OCI-LY1 (cell line): ENCODE data around the gene ADCY7.

Experiments used
- H2AFZ ChIP-seq: fragments of 200-600 bp; sonication (generic), shearing (Covaris generic); 2 replicates; pipeline ENCODE4 v1.6.0; 2014; ENCODE audit warnings: antibody characterized with exemption, mild to moderate bottlenecking, low read length
- H3F3A ChIP-seq: fragments of 200-600 bp; sonication (generic), shearing (Covaris generic); 2 replicates; pipeline ENCODE4 v1.6.0; 2014; ENCODE audit warnings: mild to moderate bottlenecking, antibody characterized with exemption, low read length, moderate library complexity; ENCODE audit not compliant: insufficient read depth
- H3K27ac ChIP-seq: fragments of 200-600 bp; sonication (generic); 2 replicates; pipeline ENCODE4 v1.5.1; 2014; ENCODE audit warnings: low read length, mixed run types, mild to moderate bottlenecking, low read depth; ENCODE audit not compliant: poor library complexity, severe bottlenecking
- H3K27me3 ChIP-seq: fragments of 200-600 bp; sonication (generic); 2 replicates; pipeline ENCODE4 v1.6.0; 2014; ENCODE audit warnings: antibody characterized with exemption, mild to moderate bottlenecking, low read length, moderate library complexity; ENCODE audit not compliant: insufficient read depth
- H3K36me3 ChIP-seq: fragments of 200-600 bp; sonication (generic); 2 replicates; pipeline ENCODE4 v1.6.1; 2014; ENCODE audit warnings: mild to moderate bottlenecking, antibody characterized with exemption, low read length, moderate library complexity, mixed read lengths; ENCODE audit not compliant: insufficient read depth
- H3K4me1 ChIP-seq: fragments of 200-600 bp; sonication (generic); 2 replicates; pipeline ENCODE4 v1.5.1; 2014; ENCODE audit warnings: mild to moderate bottlenecking, low read length, moderate library complexity; ENCODE audit not compliant: insufficient read depth, severe bottlenecking
- H3K4me2 ChIP-seq: fragments of 200-600 bp; sonication (generic), shearing (Covaris generic); 2 replicates; pipeline ENCODE4 v1.6.1; 2014; ENCODE audit warnings: low read length
- H3K4me3 ChIP-seq: fragments of 200-600 bp; sonication (generic); 2 replicates; pipeline ENCODE4 v1.5.1; 2014; ENCODE audit warnings: low read length, low read depth, mild to moderate bottlenecking, mixed read lengths; ENCODE audit not compliant: poor library complexity, severe bottlenecking
- H3K79me2 ChIP-seq: fragments of 200-600 bp; shearing (Covaris generic); 2 replicates; pipeline ENCODE4 v1.6.1; 2016; ENCODE audit warnings: mixed run types, low read length, mixed read lengths; ENCODE audit not compliant: insufficient read depth
- H3K9ac ChIP-seq: fragments of 200-600 bp; sonication (generic), shearing (Covaris generic); 2 replicates; pipeline ENCODE4 v1.6.1; 2014; ENCODE audit warnings: mild to moderate bottlenecking, low read length, mixed read lengths
- H3K9me2 ChIP-seq: fragments of 200-600 bp; sonication (generic), shearing (Covaris generic); 2 replicates; pipeline ENCODE4 v1.6.1; 2014; ENCODE audit warnings: low read depth, mild to moderate bottlenecking, low read length, mixed read lengths
- H3K9me3 ChIP-seq: fragments of 200-600 bp; shearing (Covaris generic); 2 replicates; pipeline ENCODE4 v1.6.1; 2014; ENCODE audit warnings: low read length, mixed read lengths
- H4K20me1 ChIP-seq: fragments of 200-600 bp; sonication (generic), shearing (Covaris generic); 2 replicates; pipeline ENCODE4 v1.6.0; 2016; ENCODE audit warnings: mild to moderate bottlenecking, low read length; ENCODE audit not compliant: insufficient read depth
- EZH2 ChIP-seq: fragments of 200-600 bp; sonication (generic), shearing (Covaris generic); IDR thresholded peaks from 2 replicates; pipeline ENCODE4 v1.8.0; 2017; ENCODE audit warnings: borderline replicate concordance, mixed run types, mild to moderate bottlenecking, antibody characterized with exemption, low read length, moderate library complexity, mixed read lengths
- TF ChIP-seq, protein P1 (sequence below): fragments of 200-600 bp; sonication (generic), shearing (Covaris generic); IDR thresholded peaks from 2 replicates; pipeline ENCODE4 v1.5.1; 2017; ENCODE audit warnings: mild to moderate bottlenecking, antibody characterized with exemption, low read length, moderate library complexity, mixed read lengths

Gene ADCY7

DNA sequence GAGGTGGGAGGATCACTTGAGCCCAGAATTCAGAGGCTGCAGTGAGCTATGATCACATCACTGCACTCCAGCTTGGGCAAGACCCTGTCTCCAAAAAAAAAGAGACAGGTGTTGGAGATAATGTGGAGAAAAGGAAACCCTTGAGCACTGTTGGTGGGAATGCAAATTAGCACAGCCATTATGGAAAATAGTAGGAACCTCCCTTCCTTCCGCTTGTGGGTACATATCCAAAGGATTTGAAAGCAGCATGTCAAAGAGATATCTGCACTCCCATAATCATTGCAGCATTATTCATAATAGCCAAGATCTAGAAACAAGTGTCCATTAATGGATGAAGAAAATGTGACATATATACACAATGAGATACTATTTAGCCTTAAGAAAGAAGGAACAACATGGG, 9.7 kb upstream of the ADCY7 start:
- Histone ChIP-seq H3K36me3 (no peaks in the 10 kb centered on the region; the same call in 1 of the 2 replicates), H3K27ac (no peak overlapping the region), H4K20me1 (no peaks in the 10 kb centered on the region), H3F3A (no peaks in the 10 kb centered on the region), H3K9me2 (no peaks in the 10 kb centered on the region), H3K4me2 (no peak overlapping the region), H3K9ac (no peak overlapping the region), H2AFZ (no peak overlapping the region), H3K27me3 (peaks cover 20% of the 10 kb centered on the region), H3K79me2 (no peaks in the 10 kb centered on the region), H3K4me3 (no peak overlapping the region), H3K4me1 (no peaks in the 10 kb centered on the region), H3K9me3 (no peaks in the 10 kb centered on the region)
- no peak for TF ChIP-seq EZH2
- TF ChIP-seq, protein P1, sequence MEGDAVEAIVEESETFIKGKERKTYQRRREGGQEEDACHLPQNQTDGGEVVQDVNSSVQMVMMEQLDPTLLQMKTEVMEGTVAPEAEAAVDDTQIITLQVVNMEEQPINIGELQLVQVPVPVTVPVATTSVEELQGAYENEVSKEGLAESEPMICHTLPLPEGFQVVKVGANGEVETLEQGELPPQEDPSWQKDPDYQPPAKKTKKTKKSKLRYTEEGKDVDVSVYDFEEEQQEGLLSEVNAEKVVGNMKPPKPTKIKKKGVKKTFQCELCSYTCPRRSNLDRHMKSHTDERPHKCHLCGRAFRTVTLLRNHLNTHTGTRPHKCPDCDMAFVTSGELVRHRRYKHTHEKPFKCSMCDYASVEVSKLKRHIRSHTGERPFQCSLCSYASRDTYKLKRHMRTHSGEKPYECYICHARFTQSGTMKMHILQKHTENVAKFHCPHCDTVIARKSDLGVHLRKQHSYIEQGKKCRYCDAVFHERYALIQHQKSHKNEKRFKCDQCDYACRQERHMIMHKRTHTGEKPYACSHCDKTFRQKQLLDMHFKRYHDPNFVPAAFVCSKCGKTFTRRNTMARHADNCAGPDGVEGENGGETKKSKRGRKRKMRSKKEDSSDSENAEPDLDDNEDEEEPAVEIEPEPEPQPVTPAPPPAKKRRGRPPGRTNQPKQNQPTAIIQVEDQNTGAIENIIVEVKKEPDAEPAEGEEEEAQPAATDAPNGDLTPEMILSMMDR = no peak

DNA sequence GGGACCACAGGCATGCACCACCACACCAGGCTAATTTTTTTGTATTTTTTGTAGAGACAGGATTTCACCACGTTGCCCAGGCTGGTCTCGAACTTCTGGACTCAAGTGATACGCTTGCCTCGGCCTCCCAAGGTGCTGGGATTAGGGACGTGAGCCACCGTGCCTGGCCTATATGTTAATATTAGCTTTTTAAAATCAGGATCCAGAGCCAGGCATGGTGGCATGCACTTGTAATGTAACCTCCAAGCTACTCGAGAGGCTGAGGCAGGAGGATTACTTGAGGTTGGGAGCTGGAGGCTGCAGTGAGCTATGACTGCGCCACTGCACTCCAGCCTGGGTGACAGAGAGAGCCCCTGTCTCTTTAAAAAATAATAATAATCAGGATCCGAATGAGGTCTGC, 8.5 kb upstream of the ADCY7 start:
- no peaks in the 10 kb centered on the region; the same call in 1 of the 2 replicates for H3K36me3 ChIP-seq
- peaks cover 22% of the 10 kb centered on the region for H3K27me3 ChIP-seq
- H4K20me1 ChIP-seq = no peaks in the 10 kb centered on the region
- TF ChIP-seq EZH2 = no peak
- TF ChIP-seq, protein P1 = no peak
- H3K79me2 ChIP-seq = no peaks in the 10 kb centered on the region
- no peak overlapping the region for H3K4me2 ChIP-seq
- no peak overlapping the region for H3K4me3 ChIP-seq
- H2AFZ ChIP-seq = no peak overlapping the region
- no peak overlapping the region for H3K9ac ChIP-seq
- H3K9me3 ChIP-seq = no peaks in the 10 kb centered on the region
- H3K27ac ChIP-seq = no peak overlapping the region
- H3F3A ChIP-seq = no peaks in the 10 kb centered on the region
- no peaks in the 10 kb centered on the region for H3K9me2 ChIP-seq
- H3K4me1 ChIP-seq = no peaks in the 10 kb centered on the region

DNA sequence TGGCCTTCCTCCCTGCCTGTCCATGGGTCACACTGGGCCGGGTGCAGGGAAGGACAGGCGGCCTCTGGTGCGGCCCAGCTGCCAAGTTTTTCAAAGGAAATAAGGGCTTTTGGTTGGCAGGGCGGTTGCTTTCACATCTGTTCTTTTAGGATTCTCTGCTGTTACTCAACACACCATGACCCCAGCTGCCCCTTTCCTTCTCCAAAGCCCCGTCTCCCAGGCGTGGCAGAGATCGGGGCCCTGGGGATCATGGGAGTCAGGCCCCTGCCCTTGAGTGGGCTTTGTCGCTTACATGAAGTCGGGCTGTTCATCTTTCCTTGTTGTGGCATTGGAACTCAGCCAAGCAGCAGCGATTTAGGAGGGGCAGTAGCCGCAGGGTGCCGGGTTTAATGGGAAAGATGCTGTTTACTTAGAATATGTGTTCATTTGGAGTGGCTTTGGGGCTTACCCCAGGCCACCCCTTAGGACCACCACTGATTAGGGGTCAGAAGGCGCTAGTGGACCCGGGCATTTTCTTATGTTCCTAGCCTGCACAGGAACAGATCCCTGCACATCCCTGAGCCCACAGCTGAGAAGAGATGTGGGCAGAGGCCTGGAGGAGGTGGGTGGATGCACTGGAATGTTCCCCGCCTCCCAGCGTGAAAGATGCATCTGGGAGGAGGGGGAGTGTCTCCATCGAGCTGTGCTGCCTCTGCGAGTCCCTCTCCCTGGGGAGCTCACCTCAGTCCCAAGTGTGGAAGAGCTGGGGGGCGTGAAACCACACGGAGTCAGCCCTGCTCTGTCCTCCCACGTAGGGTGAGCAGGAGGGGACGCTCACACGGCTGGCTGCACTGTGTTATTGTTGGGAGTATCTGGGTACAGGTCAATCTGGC, 6.8 kb upstream of the ADCY7 start:
- no peak overlapping the region for H3K9ac ChIP-seq
- no peaks in the 10 kb centered on the region for H3K79me2 ChIP-seq
- no peak overlapping the region for H3K27ac ChIP-seq
- no peaks in the 10 kb centered on the region for H4K20me1 ChIP-seq
- H3F3A ChIP-seq = no peaks in the 10 kb centered on the region
- no peaks in the 10 kb centered on the region for H3K9me2 ChIP-seq
- H3K36me3 ChIP-seq = no peaks in the 10 kb centered on the region; the same call in 1 of the 2 replicates
- no peak overlapping the region for H3K4me3 ChIP-seq
- H3K27me3 ChIP-seq = peaks cover 22% of the 10 kb centered on the region
- peaks cover 9% of the 10 kb centered on the region for H3K4me1 ChIP-seq
- H2AFZ ChIP-seq = no peak overlapping the region
- H3K4me2 ChIP-seq = no peak overlapping the region
- H3K9me3 ChIP-seq = no peaks in the 10 kb centered on the region
- TF ChIP-seq, protein P1 = no peak
- no peak for TF ChIP-seq EZH2
